Prostate gland (tissue), 2 donors: Measurements from ENCODE around the gene FOXP1. TPM values are rescaled to one million over a fixed set of nuclear protein-coding genes. Genes with fewer than 3 reads are reported as not detected.

Source experiments
- DNase-seq: peaks from one replicate; pipeline ENCODE4 v3.0.0-alpha.2; 2019; ENCODE audit warnings: low spot score
- H3K27ac ChIP-seq, 2 donors: fragments of 200-600 bp; sonication (generic); 2 replicates each; pipeline ENCODE4 v1.5.1; 2017 to 2019
- H3K27me3 ChIP-seq: fragments of 200-600 bp; sonication (generic); replicated peaks from 2 replicates; pipeline ENCODE4 v1.5.1; 2019; ENCODE audit not compliant: insufficient read depth
- H3K36me3 ChIP-seq, 2 donors: fragments of 200-600 bp; sonication (generic); 1 replicate in 1 of 2; 2 replicates in 1 of 2; pipeline versions ENCODE4 v1.5.1 to v1.8.1; 2017 to 2019
- H3K4me1 ChIP-seq: fragments of 200-600 bp; sonication (generic); replicated peaks from 2 replicates; pipeline ENCODE4 v1.5.1; 2019
- H3K4me3 ChIP-seq, 2 donors: fragments of 200-600 bp; sonication (generic); 2 replicates each; pipeline ENCODE4 v1.5.1; 2017 to 2019
- H3K9me3 ChIP-seq: fragments of 200-600 bp; sonication (generic); 2 replicates; pipeline ENCODE4 v1.5.1; 2017
- POLR2A ChIP-seq: fragments of 450-650 bp; IDR thresholded peaks from one replicate; pipeline ENCODE4 v1.6.1; 2016; ENCODE audit warnings: antibody characterized with exemption, mild to moderate bottlenecking
- POLR2AphosphoS5 ChIP-seq: sonication (generic); formaldehyde crosslinking; IDR thresholded peaks from one replicate; pipeline ENCODE4 v1.6.1; 2017; ENCODE audit warnings: antibody characterized with exemption
- WGBS: methylation state at CpG from one replicate; pipeline ENCODE4 v1.1.5; 2018; 5-methylcytosine and 5-hydroxymethylcytosine counted together
- intact Hi-C: fragments of 100-400 bp; cut with DNase I; formaldehyde crosslinking; loops from one replicate; pipeline ENCODE4 v1.14.2; 2022
- total RNA-seq, 2 donors: library from RNA; depleted of rRNA; stranded (reverse); fragments of >200 nt; gene quantifications; one replicate each; pipeline ENCODE4 v1.1.0, GENCODE V29; 2016
- TF ChIP-seq, protein P1 (sequence below), 4 experiments: fragments of 200-600 bp in 2 of 4; fragments of 450-650 bp in 2 of 4; sonication (generic) in 2 of 4; IDR thresholded peaks; 1 replicate in 3 of 4; 2 replicates in 1 of 4; pipeline ENCODE4 v1.5.1; 2016 to 2019; ENCODE audit warnings: antibody characterized with exemption in 4 of 4, mild to moderate bottlenecking in 2 of 4, moderate library complexity in 2 of 4

The FOXP1 gene
- total RNA-seq, 2 donors from 2014 or later: 133 to 156 TPM

DNA sequence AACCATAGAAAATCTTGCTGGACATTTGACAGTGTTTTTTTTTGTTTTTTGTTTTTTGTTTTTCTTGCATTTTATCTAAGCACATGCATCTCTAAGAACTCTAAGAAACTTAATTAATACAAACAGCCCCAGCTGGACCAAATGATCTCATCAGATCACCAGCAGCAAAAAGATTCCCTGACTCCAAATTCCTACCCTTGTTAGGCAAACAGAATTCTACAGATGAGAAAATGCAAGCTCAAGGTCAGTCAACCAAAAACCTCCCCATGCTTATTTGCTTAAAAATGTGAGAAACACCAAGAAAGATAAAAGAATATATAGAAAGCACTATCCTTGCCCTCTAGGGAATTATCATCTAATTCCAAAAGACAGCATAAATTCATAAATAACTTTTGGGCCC lies 65.4 kb downstream of the FOXP1 start:
- no peak for DNase-seq
- no peaks in the 10 kb centered on the region for H3K36me3 ChIP-seq
- no peaks in the 10 kb centered on the region for H3K27me3 ChIP-seq
- H3K9me3 ChIP-seq: no peaks in the 10 kb centered on the region
- intact Hi-C loops: no loop called here
- no peak for TF ChIP-seq POLR2AphosphoS5
- TF ChIP-seq, protein P1, sequence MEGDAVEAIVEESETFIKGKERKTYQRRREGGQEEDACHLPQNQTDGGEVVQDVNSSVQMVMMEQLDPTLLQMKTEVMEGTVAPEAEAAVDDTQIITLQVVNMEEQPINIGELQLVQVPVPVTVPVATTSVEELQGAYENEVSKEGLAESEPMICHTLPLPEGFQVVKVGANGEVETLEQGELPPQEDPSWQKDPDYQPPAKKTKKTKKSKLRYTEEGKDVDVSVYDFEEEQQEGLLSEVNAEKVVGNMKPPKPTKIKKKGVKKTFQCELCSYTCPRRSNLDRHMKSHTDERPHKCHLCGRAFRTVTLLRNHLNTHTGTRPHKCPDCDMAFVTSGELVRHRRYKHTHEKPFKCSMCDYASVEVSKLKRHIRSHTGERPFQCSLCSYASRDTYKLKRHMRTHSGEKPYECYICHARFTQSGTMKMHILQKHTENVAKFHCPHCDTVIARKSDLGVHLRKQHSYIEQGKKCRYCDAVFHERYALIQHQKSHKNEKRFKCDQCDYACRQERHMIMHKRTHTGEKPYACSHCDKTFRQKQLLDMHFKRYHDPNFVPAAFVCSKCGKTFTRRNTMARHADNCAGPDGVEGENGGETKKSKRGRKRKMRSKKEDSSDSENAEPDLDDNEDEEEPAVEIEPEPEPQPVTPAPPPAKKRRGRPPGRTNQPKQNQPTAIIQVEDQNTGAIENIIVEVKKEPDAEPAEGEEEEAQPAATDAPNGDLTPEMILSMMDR (IDR thresholded peaks at IDR 0.05): no peak
- TF ChIP-seq POLR2A: no peak
- no peak overlapping the region for H3K27ac ChIP-seq
- H3K4me3 ChIP-seq: no peak overlapping the region
- no peaks in the 10 kb centered on the region for H3K4me1 ChIP-seq

DNA sequence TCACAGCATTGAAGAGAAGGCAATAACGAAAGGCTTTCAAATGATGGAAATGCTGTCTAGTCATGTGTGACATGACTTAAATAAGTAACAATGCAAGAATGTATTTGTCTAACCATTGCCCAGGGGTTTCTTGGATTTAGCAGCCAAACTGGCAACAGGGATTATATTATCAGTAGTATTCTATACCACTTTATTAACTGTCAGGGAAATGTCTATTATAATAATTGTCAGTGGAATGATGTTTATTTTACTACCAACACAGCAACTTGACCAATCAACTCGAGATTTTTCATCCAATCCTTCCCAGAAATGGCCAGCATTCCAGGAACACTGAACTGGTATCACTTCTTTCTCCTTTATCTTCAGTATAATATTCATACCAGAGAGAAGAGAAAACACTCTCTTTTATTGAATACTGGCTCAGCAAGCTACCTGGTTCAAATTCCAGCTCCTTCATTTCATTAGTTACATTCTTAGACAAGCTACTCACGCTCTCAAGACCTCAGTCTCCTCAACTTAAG lies 66.2 kb downstream of the FOXP1 start:
- H3K36me3 ChIP-seq: no peaks in the 10 kb centered on the region
- H3K27me3 ChIP-seq: no peaks in the 10 kb centered on the region
- intact Hi-C loops: no loop called here
- no peaks in the 10 kb centered on the region for H3K9me3 ChIP-seq
- no peaks in the 10 kb centered on the region for H3K4me1 ChIP-seq
- H3K27ac ChIP-seq: no peak overlapping the region
- WGBS: 68% methylated on average over 3 of the region's 3 CpGs
- no peak for DNase-seq
- TF ChIP-seq, protein P1 (IDR thresholded peaks at IDR 0.05): no peak
- no peak for TF ChIP-seq POLR2A
- TF ChIP-seq POLR2AphosphoS5: no peak
- no peak overlapping the region for H3K4me3 ChIP-seq

DNA sequence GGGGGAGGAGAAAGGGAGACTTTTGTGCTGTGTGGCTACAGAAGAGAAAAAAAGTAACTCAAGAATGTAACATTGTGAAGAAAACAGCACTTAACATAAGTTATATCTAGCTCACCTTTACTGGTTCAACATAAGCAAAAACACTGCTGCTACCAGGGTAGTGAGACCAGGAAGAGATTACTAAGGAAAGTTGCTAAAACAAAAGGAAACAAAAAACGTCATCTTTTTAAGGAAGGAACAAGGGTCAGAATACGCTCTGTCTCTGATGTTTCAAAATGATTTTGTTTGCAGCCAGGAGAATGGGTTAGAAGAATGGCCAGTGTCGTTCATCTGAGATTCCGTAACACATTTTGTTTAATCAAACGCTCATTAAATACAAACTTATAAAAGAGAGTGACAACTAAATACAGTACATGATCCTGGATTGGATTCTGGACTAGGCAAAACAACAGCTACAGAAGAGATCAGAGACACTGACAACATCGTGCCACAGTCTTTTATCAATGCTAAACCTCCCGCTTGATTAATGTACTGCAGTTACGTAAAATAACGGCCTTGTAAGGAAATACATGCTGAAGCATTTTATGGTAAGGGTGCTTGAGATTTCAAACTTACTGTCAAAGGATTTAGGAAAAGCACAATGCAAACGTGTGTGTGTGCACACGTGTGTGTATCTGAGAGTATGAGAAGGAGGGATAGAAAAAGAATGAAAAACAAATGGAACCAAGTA lies 67.7 kb downstream of the FOXP1 start:
- Histone ChIP-seq H3K4me3 (no peak overlapping the region), H3K27me3 (no peaks in the 10 kb centered on the region), H3K27ac (no peak overlapping the region), H3K4me1 (no peaks in the 10 kb centered on the region), H3K9me3 (no peaks in the 10 kb centered on the region), H3K36me3 (no peaks in the 10 kb centered on the region)
- no peak for DNase-seq
- 39% methylated on average over 11 of the region's 11 CpGs for WGBS
- TF ChIP-seq POLR2AphosphoS5: no peak
- TF ChIP-seq, protein P1 (IDR thresholded peaks at IDR 0.05): no peak
- no peak for TF ChIP-seq POLR2A
- intact Hi-C loops: loop anchor here (1.0 kb wide), 1 partner anchor 14 kb away; no protein-coding TSS in a partner anchor

GRCh38 chr3:71514621-71515020 lies 68.9 kb downstream of the FOXP1 start:
- intact Hi-C loops: loop anchor here (1.0 kb wide), 1 partner anchor 15 kb away; no protein-coding TSS in a partner anchor
- Histone ChIP-seq H3K9me3 (no peaks in the 10 kb centered on the region), H3K27ac (no peak overlapping the region), H3K4me1 (no peaks in the 10 kb centered on the region), H3K27me3 (no peaks in the 10 kb centered on the region), H3K36me3 (no peaks in the 10 kb centered on the region), H3K4me3 (no peak overlapping the region)
- no peak for TF ChIP-seq POLR2AphosphoS5
- no peak for TF ChIP-seq POLR2A
- TF ChIP-seq, protein P1 (IDR thresholded peaks at IDR 0.05): no peak
- 91% methylated on average over 5 of the region's 5 CpGs for WGBS
- no peak for DNase-seq

- Histone ChIP-seq H3K4me3 (no peak overlapping the region), H3K27me3 (no peaks in the 10 kb centered on the region), H3K36me3 (no peaks in the 10 kb centered on the region), H3K27ac (no peak overlapping the region), H3K9me3 (no peaks in the 10 kb centered on the region), H3K4me1 (no peaks in the 10 kb centered on the region)
- no peak for TF ChIP-seq POLR2A
- intact Hi-C loops: no loop called here
- DNase-seq: no peak
- 94% methylated on average over 7 of the region's 7 CpGs for WGBS
Measured at GRCh38 chr3:71513515-71513914, 70.0 kb downstream of the FOXP1 start.
